Pulmonary artery endothelial cell (primary cell): ENCODE results near the gene IQGAP3. TPM values are rescaled to one million over a fixed set of nuclear protein-coding genes. Genes with fewer than 3 reads are reported as not detected.

Source experiments
- DNase-seq: peaks from one replicate; pipeline ENCODE4 v3.0.0-alpha.2; 2011; ENCODE audit warnings: low read depth, low spot score
- total RNA-seq: library from RNA; depleted of rRNA; stranded (reverse); fragments of >200 nt; gene quantifications from 2 replicates; pipeline ENCODE4 v1.2.3, GENCODE V29; 2014

The IQGAP3 gene
- total RNA-seq, 1 donor from 2014 or later = 19.1 TPM

- no peak for DNase-seq
Measured at GRCh38 chr1:156497743-156498431, 74.5 kb downstream of the IQGAP3 start.

GRCh38 chr1:156497078-156497742, 75.2 kb downstream of the IQGAP3 start:
- no peak for DNase-seq

GRCh38 chr1:156496211-156496761, 76.1 kb downstream of the IQGAP3 start:
- no peak for DNase-seq

GRCh38 chr1:156495401-156496140, 76.8 kb downstream of the IQGAP3 start:
- no peak for DNase-seq

- no peak for DNase-seq
Measured at GRCh38 chr1:156494309-156494895, 78.0 kb downstream of the IQGAP3 start.

- no peak for DNase-seq
Measured at GRCh38 chr1:156493742-156494141, 78.6 kb downstream of the IQGAP3 start.

- no peak for DNase-seq
Measured at GRCh38 chr1:156493154-156493631, 79.2 kb downstream of the IQGAP3 start.

- DNase-seq = no peak
Measured at GRCh38 chr1:156492591-156493080, 79.7 kb downstream of the IQGAP3 start.

- DNase-seq = no peak
Measured at GRCh38 chr1:156492013-156492590, 80.3 kb downstream of the IQGAP3 start.

GRCh38 chr1:156491151-156491949, 81.0 kb downstream of the IQGAP3 start:
- DNase-seq = no peak

GRCh38 chr1:156490401-156491032, 81.8 kb downstream of the IQGAP3 start:
- DNase-seq = no peak

GRCh38 chr1:156489935-156490293, 82.5 kb downstream of the IQGAP3 start:
- no peak for DNase-seq

- no peak for DNase-seq
Measured at GRCh38 chr1:156489166-156489934, 83.0 kb downstream of the IQGAP3 start.

GRCh38 chr1:156488566-156489165, 83.7 kb downstream of the IQGAP3 start:
- no peak for DNase-seq

- no peak for DNase-seq
Measured at GRCh38 chr1:156487862-156488261, 84.5 kb downstream of the IQGAP3 start.

- no peak for DNase-seq
Measured at GRCh38 chr1:156486421-156487344, 85.7 kb downstream of the IQGAP3 start.

- no peak for DNase-seq
Measured at GRCh38 chr1:156485984-156486383, 86.4 kb downstream of the IQGAP3 start.
